Esophagus squamous epithelium (tissue), 4 donors: ENCODE results near the gene TANGO2.

ENCODE experiments used
- POLR2A ChIP-seq, 4 donors: fragments of 450-650 bp; IDR thresholded peaks; one replicate each; pipeline ENCODE4 v1.6.1; 2017; ENCODE audit warnings: antibody characterized with exemption in 4 of 4, mild to moderate bottlenecking in 4 of 4, moderate library complexity in 3 of 4
- TF ChIP-seq, protein P1 (sequence below), 6 experiments: fragments of 450-650 bp in 4 of 6; fragments of 200-600 bp in 2 of 6; sonication (generic) in 2 of 6; IDR thresholded peaks; one replicate each; pipeline ENCODE4 v1.5.1; 2016 to 2019; ENCODE audit warnings: antibody characterized with exemption in 6 of 6, mild to moderate bottlenecking in 4 of 6, moderate library complexity in 4 of 6

DNA sequence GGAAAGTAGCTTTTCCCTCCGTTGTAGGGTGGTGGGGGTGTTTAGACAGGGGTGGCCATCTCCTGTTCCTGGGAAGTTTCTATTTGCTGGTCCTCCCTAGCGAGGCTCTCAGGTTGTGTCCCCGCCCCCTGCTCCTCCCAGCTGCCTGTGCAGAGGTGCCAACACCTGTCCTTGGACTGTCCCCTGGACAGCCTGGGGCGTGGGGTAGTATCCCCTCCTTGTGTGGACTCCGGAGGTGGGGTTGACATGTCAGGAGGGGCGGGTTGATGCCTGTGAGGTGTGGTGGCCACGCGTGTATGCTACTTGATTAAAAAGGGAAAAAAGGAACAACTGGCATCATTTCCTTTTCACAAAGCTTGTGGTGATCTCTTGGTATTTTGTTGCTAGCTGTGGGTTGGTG, 80.7 kb downstream of the TANGO2 start:
- TF ChIP-seq, protein P1, sequence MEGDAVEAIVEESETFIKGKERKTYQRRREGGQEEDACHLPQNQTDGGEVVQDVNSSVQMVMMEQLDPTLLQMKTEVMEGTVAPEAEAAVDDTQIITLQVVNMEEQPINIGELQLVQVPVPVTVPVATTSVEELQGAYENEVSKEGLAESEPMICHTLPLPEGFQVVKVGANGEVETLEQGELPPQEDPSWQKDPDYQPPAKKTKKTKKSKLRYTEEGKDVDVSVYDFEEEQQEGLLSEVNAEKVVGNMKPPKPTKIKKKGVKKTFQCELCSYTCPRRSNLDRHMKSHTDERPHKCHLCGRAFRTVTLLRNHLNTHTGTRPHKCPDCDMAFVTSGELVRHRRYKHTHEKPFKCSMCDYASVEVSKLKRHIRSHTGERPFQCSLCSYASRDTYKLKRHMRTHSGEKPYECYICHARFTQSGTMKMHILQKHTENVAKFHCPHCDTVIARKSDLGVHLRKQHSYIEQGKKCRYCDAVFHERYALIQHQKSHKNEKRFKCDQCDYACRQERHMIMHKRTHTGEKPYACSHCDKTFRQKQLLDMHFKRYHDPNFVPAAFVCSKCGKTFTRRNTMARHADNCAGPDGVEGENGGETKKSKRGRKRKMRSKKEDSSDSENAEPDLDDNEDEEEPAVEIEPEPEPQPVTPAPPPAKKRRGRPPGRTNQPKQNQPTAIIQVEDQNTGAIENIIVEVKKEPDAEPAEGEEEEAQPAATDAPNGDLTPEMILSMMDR (IDR thresholded peaks at IDR 0.05) = no peak
- TF ChIP-seq POLR2A (IDR thresholded peaks at IDR 0.05) = no peak
